RWPE2 (cell line): ENCODE measurements around the gene UBTF.

ENCODE experiments used
- ATAC-seq: fragments of 200-7000 bp; cut with Tn5 transposase; 3 replicates; pipeline ENCODE4 v1.9.1; 2021; ENCODE audit warnings: low read depth
- DNase-seq: peaks from one replicate; pipeline ENCODE4 v3.0.0-alpha.2; 2020; ENCODE audit warnings: low spot score
- H3K27ac ChIP-seq: fragments of 450-650 bp; 2 replicates; pipeline ENCODE4 v1.5.1; 2017; ENCODE audit warnings: mild to moderate bottlenecking; ENCODE audit not compliant: poor library complexity, severe bottlenecking
- H3K27me3 ChIP-seq: fragments of 250-450 bp; sonication (Bioruptor Pico); 2 replicates; pipeline ENCODE4 v1.5.1; 2021; ENCODE audit warnings: mild to moderate bottlenecking, moderate library complexity; ENCODE audit not compliant: insufficient read depth, poor library complexity, severe bottlenecking
- H3K36me3 ChIP-seq: fragments of 250-450 bp; sonication (Bioruptor Pico); 2 replicates; pipeline ENCODE4 v1.5.1; 2020; ENCODE audit warnings: low read depth, mild to moderate bottlenecking, moderate library complexity
- H3K4me1 ChIP-seq: fragments of 250-450 bp; sonication (Bioruptor Pico); 2 replicates; pipeline ENCODE4 v1.5.1; 2021; ENCODE audit warnings: mild to moderate bottlenecking, moderate library complexity; ENCODE audit not compliant: insufficient read depth, poor library complexity, severe bottlenecking
- H3K4me3 ChIP-seq: fragments of 250-450 bp; sonication (Bioruptor Pico); 2 replicates; pipeline ENCODE4 v1.5.1; 2021; ENCODE audit warnings: mild to moderate bottlenecking, moderate library complexity; ENCODE audit not compliant: severe bottlenecking
- H3K9me3 ChIP-seq: fragments of 250-450 bp; sonication (Bioruptor Pico); 2 replicates; pipeline ENCODE4 v1.5.1; 2021; ENCODE audit warnings: mild to moderate bottlenecking, moderate library complexity; ENCODE audit not compliant: severe bottlenecking
- TF ChIP-seq, protein P1 (sequence below): fragments of 450-650 bp; IDR thresholded peaks from one replicate; pipeline ENCODE4 v1.5.1; 2017; ENCODE audit warnings: mild to moderate bottlenecking, moderate library complexity; ENCODE audit not compliant: poor library complexity, severe bottlenecking

UBTF gene

GRCh38 chr17:44193326-44194084, 26.0 kb downstream of the UBTF start:
- Histone ChIP-seq H3K27ac (peak overlapping the region; percentile 14), H3K4me3 (no peak overlapping the region), H3K36me3 (peaks cover 65% of the 10 kb centered on the region), H3K9me3 (no peaks in the 10 kb centered on the region), H3K27me3 (no peaks in the 10 kb centered on the region), H3K4me1 (no peaks in the 10 kb centered on the region)
- TF ChIP-seq, protein P1, sequence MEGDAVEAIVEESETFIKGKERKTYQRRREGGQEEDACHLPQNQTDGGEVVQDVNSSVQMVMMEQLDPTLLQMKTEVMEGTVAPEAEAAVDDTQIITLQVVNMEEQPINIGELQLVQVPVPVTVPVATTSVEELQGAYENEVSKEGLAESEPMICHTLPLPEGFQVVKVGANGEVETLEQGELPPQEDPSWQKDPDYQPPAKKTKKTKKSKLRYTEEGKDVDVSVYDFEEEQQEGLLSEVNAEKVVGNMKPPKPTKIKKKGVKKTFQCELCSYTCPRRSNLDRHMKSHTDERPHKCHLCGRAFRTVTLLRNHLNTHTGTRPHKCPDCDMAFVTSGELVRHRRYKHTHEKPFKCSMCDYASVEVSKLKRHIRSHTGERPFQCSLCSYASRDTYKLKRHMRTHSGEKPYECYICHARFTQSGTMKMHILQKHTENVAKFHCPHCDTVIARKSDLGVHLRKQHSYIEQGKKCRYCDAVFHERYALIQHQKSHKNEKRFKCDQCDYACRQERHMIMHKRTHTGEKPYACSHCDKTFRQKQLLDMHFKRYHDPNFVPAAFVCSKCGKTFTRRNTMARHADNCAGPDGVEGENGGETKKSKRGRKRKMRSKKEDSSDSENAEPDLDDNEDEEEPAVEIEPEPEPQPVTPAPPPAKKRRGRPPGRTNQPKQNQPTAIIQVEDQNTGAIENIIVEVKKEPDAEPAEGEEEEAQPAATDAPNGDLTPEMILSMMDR, result no peak
- ATAC-seq (peak; percentile 7; the same call in 1 of the 3 replicates), DNase-seq (no peak)

- ATAC-seq, result no peak
- no peak for DNase-seq
- Histone ChIP-seq H3K36me3 (peaks cover 61% of the 10 kb centered on the region), H3K4me3 (no peak overlapping the region), H3K9me3 (no peaks in the 10 kb centered on the region), H3K4me1 (peaks cover 5% of the 10 kb centered on the region), H3K27me3 (no peaks in the 10 kb centered on the region), H3K27ac (peak overlapping the region; percentile 14)
- TF ChIP-seq, protein P1, result no peak
Measured at GRCh38 chr17:44192750-44193149, 26.7 kb downstream of the UBTF start.

DNA sequence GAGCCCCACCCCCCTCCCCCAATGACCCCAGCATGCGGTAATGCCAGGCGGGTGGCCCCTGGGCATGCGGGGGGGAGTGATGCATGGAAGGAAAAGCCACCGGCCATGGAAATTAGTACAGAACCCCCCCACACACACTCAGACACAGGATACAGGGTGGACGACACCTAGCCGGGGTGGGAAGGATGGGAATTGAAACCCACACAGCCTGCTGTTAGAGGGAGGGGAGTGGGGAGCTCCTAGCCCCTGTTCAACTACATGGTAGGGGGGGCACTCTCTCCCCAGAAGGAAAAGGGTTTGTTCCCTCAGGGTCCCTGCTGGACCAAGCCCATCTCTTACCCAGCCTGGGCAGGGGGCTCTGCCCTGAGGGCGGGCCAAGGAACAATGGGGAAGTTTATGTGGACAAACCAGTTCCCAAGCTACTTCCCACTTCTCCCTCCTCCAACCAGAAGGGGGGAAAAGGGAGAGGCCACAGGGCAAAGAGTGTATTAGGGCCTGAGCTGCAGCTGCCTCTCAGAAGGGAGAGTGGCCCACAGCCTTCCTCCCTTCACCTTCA, 27.5 kb downstream of the UBTF start:
- TF ChIP-seq, protein P1, result no peak
- 0 out of 3 replicates have a peak, but pooled peaks have one; percentile 4 for ATAC-seq
- Histone ChIP-seq H3K27ac (peak overlapping the region; percentile 14), H3K36me3 (peaks cover 53% of the 10 kb centered on the region), H3K9me3 (no peaks in the 10 kb centered on the region), H3K4me3 (no peak overlapping the region), H3K27me3 (no peaks in the 10 kb centered on the region), H3K4me1 (peaks cover 7% of the 10 kb centered on the region)
- no peak for DNase-seq

GRCh38 chr17:44191369-44191768, 28.1 kb downstream of the UBTF start:
- Histone ChIP-seq H3K36me3 (peaks cover 47% of the 10 kb centered on the region), H3K4me1 (peaks cover 7% of the 10 kb centered on the region), H3K27me3 (no peaks in the 10 kb centered on the region), H3K4me3 (no peak overlapping the region), H3K27ac (no peak overlapping the region), H3K9me3 (no peaks in the 10 kb centered on the region)
- DNase-seq (no peak), ATAC-seq (peak; percentile 2; the same call in 1 of the 3 replicates)
- TF ChIP-seq, protein P1, result no peak

- H3K9me3 ChIP-seq, result no peaks in the 10 kb centered on the region
- TF ChIP-seq, protein P1, result no peak
- H3K27ac ChIP-seq, result no peak overlapping the region
- DNase-seq (no peak), ATAC-seq (no peak)
- H3K27me3 ChIP-seq, result no peaks in the 10 kb centered on the region
- peaks cover 41% of the 10 kb centered on the region for H3K36me3 ChIP-seq
- H3K4me1 ChIP-seq, result peaks cover 7% of the 10 kb centered on the region
- H3K4me3 ChIP-seq, result no peak overlapping the region
Measured at GRCh38 chr17:44190481-44190880, 29.0 kb downstream of the UBTF start.
